NOMO-1 treated with DMSO at 0.1 percent for 48 hours (cell line): ENCODE measurements around the gene RECQL5.
A peak's percentile ranks its signal among the peaks of the same experiment; 100 is the strongest.

Source experiments
- DNase-seq: peaks from one replicate; lab custom pipeline; 2025; ENCODE audit not compliant: unreplicated experiment; lab: John Stamatoyannopoulos, UW

RECQL5 gene

GRCh38 chr17:75666959-75667790 lies at the start of gene RECQL5, which contains the start of gene SAP30BP:
TSS of gene RECQL5 (minus strand) at chr17:75667154. CDS start at chr17:75666557, 597 bp downstream.
TSS of gene SAP30BP (plus strand) at chr17:75667338. CDS start at chr17:75667373, 35 bp downstream.
- DNase-seq = peak; percentile 98

DNA sequence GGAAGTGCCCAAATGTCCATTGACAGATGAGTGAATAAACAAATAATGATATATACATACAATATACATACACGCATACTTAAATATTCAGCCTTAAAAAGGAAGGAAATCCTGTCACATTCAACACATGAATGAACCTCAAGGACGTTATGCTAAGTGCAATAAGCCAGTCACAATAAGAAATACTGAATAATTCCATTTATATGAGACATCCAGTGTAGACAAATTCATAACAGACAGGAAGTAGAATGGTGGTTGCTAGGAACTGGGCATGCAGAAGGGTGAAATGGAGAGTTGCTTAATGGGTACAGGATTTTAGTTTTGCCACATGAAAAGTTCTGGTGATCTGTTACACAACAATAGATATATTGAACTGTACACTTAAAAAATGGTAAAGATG lies 45.5 kb upstream of the RECQL5 start:
- DNase-seq = no peak

- DNase-seq = no peak
Measured at GRCh38 chr17:75707079-75707571, 40.2 kb upstream of the RECQL5 start.

- DNase-seq = no peak
Measured at GRCh38 chr17:75706042-75706728, 39.2 kb upstream of the RECQL5 start.

DNA sequence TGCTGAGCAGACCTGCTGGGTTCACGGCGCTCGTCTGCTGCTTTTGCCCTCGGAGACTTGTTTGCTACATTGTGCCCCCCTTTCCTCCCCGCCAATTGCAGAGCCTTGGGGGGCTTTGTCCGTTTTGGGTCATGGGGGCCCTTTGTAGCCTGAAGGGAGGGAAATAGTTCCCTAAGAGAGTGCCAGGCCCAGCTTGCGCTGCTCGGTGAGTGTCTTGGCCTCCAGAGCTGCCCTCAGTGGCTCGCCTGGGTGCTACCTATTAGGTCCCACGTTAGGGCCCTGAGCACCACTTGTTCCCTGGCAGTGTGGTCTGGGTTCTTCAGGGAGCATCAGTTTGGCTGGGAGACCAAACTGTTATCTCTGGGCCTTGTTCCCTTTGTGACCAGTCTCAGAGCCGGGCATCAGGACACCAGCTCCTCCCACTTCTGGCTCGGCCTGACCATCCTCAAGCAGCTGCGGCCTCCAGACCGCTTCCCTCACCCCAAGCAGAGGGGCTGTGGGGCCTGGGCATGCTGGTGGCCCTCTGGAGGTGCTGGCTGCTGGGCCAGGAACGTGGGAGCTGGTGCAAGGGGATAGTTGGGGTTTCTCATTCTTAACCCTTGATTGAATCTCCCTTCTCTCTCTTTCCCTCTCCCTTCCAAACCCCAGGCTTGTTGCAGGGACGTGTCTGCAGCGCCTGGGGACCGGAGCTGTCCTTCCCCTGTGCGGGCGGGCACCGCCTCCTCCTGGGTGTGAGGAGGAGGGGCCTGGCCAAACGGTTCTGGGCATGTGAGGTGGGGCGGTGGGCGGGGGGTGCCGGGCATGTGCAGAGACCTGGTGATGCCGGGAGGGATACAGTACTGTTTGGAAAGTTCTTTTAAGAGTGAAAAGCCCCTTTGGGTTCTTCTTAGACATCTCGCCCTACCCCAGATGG lies 38.3 kb upstream of the RECQL5 start:
- DNase-seq = no peak

GRCh38 chr17:75703591-75703990 lies 36.6 kb upstream of the RECQL5 start:
- no peak for DNase-seq

DNA sequence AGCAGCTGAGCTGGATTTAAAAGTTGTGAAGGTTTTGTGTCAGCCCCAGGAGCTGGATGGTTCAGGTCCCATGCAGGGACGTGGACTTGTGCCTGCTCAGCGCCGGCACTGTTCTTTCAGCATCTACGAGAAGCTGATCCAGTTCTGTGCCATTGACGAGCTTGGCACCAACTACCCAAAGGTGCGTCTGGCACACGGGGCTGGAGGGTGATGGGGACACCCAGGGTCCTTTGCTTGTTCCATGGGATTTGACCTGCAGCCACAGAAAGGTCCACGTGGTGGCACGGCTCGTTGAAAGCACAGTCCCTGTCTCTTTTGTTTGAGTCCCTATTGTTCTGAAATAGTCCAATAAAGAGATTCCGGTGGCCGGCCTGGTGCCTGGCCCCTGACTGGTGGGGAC lies 36.2 kb upstream of the RECQL5 start:
- DNase-seq = no peak

GRCh38 chr17:75701288-75701687 lies 34.3 kb upstream of the RECQL5 start:
- DNase-seq = no peak

DNA sequence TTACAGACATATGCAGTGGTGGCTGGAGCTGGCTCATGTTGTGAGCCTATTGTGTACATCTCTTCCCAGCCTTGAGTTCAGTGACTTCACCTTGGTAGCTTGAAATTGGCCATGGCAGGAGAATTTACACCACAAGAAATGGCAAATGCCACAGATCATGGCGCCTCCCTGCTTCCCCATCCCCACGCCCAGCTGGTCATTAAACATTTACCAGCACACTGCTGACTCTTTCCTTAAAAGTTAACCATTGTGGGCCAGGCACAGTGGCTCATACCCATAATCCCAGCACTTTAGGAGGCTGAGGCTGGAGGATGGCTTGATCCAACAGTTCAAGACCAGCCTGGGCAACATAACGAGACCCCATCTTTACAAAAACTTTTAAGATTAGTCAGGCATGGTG lies 31.7 kb upstream of the RECQL5 start:
- no peak for DNase-seq

DNA sequence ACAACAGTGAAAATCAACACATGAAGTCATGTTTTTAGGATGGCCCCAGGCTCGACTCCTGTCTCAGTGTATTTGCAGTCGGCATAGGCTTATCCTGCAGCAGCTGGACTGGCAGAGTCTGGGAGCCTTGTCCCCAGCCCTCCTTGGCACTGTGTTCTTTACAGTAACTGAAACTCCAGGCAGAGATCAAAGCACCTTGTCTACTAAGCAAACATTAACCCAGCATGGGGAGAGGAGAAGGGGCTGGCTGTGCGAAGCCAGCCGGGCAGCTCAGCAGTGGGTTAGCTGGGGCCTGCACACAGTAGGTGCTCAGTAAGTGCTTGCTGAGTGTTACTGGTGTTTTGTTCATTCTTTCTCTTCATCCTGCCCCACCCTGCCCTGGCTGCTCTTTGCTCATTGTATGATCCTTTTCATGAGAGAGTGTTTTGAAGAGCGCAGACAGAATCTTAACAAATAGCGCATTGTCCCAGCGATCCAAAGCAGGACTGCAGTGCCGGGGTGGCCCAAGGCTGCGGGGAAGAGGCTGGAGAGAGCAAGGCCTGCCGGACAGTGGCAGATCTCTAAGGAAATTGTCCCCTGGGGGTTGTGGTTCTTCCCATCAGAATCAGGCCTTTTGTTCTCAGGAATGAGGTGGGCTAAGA lies 30.8 kb upstream of the RECQL5 start:
- no peak for DNase-seq

DNA sequence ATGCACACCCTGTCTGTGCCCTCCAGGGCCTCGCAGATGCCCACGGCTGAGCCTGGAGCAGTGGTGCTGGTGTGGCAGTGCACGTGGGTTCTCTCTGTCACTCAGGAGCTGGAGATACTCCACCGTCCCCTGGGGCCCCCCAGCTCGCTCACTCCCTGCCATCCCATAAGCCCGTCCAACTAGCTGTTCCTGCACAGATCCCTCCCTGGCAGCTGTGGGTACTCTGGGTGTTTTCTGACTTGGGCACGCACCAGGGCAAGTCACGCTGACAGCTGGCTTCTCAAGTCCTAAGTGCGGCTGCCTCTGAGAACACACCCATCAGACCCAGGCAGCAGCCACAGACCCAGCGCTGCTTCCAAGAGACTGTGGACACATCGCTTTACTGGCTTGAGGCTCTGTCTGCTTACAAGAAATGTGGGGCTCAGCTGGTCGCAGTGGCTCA lies 28.9 kb upstream of the RECQL5 start:
- DNase-seq = no peak

- no peak for DNase-seq
Measured at GRCh38 chr17:75695141-75695829, 28.3 kb upstream of the RECQL5 start.

GRCh38 chr17:75694536-75694935 lies 27.6 kb upstream of the RECQL5 start:
- DNase-seq = no peak

DNA sequence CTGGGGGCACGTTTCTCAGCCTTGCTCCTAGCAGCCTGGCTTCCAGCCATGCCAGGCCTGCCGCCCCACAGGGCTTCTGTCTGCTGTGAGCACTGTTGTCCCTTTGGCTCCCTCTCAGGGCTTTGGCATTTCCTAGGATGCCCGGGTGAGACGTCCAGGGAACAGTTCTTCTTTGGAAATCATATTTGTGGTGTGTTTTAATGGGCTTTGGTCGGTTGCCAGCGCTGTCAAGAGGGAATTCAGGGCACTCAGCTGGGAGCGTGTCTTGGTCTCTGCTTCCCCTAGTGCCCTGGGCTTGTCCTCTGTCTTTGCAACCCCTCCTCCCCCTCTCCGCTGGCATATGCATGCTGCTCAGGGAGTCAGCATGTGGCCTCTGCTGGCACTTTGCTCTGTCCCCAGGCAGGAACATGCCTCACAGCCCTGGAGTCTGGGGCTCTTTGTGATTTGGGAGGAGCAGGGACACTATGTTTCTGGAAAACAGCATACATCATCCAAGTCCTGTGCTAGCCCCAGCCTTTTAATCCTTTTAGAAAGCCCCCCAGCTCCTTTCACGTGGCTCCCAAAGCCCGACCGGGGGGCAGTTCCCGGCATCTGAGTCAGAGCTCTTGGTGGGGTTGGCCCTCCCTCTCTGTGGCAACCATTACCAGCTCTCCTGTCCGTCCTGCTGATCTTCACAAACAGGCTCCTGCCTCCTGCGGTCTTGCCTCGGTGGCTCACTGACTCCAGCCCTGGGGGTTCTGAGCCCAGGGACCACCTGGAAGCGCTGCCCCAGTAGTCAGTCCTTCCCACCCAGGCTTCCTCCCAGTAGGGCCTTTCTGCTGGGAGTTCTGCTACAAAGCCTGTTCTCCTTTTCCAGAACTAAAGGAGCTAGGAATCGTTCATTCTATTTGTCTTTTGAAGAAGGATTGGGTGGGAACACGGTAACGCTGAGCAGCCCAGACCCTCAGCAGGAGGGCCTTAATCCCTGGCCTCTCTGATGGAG lies 26.8 kb upstream of the RECQL5 start:
- no peak for DNase-seq

- DNase-seq = no peak
Measured at GRCh38 chr17:75692976-75693375, 26.0 kb upstream of the RECQL5 start.

DNA sequence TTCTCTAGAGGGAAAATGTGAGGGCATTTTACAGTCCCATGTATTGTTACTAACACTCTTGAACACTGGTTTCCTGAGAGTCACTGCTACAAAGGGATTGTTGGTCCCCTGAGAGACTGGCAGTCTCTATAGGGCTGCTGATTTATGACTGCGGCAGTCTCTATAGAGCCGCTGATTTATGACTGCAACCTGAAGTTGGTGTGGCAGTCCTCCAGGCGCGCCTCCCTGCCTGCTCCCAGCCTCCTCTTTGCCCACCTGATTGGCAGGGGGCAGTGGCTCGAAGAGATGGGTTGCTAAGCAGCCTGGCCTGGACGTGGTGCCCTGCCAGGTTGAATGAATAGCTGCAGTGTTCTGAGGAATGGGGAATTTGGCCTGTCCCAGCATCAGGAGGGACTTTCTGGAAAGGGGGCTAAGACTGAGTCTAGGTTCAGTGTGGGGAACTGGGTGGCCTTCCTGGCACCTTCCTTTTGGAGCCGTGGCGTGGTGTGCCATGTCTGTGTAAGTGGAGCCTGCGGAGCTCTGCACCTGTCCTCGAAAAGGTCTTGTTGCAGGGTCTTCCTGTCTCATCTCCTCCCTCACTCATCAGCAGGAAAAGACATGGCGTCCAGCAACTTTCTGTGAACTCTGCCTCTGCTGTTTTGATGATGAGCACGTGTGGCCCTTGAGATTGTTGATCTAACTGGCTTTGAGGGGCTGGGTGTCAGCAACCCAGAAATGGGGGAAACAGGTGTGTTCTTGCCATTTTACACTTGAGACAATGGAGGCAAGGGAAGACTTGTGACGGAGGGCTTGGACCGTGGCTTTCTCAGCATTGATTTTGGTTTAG lies 25.1 kb upstream of the RECQL5 start:
- DNase-seq = no peak

DNA sequence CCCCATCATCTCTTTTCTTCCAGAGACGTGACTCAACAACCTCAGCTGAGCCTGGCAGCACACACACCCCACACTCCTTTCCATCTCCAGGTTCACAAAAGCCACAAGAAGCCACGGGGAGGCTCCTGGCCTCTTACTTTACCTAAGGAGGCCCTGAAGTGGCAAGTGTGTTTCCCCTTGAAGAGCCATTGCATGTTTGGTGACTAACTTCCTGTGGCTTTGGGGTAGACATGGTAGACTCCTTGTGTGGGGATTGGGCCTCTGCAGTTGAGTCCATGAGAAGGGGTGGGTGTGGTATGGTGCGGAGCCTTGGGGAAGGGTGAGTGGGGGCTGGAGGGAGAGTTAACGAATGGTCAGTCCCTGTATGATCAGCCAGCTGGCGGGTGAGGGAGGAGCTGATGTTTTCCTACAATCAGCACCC lies 24.4 kb upstream of the RECQL5 start:
- DNase-seq = no peak

DNA sequence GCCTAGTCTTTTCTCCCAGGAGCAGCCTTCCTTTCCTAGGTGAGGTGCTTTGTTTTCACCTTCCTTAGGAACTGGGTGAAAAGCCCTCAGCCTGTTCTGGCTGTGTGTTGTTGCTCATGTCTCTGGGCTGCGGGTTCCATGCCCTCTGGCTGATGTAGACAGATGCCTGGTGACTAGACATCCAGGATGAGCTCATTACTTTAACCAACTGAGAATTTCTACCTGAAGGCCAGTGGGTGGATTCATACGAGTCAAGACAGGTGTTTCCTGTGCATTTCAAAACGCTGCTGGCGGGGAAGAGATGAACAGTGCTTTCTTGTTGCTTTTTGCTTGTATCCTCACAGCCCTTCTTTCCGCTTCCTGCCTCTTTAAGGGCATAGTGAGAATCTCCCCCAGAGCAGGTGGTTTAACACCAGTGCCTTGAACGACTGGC lies 22.5 kb upstream of the RECQL5 start:
- DNase-seq = no peak
